ENCODE results near the gene OR4D9. TPM values are rescaled to one million over a fixed set of nuclear protein-coding genes. Genes with fewer than 3 reads are reported as not detected.

OR4D9 gene
- total RNA-seq, 1 experiment from 2014 or later, result not detected

GRCh38 chr11:59550842-59551658, 39.7 kb downstream of the OR4D9 start:
- peak; percentile 89 for DNase-seq (ENCODE audit: low read depth)

- peak; percentile 71 for DNase-seq (ENCODE audit: low read depth)
Measured at GRCh38 chr11:59551659-59552521, 40.6 kb downstream of the OR4D9 start.

- no peak for DNase-seq (ENCODE audit: low read depth)
Measured at GRCh38 chr11:59552844-59553243, 41.5 kb downstream of the OR4D9 start.

GRCh38 chr11:59553323-59553722, 42.0 kb downstream of the OR4D9 start:
- DNase-seq (ENCODE audit: low read depth), result no peak

- DNase-seq (ENCODE audit: low read depth), result no peak
Measured at GRCh38 chr11:59555601-59556114, 44.3 kb downstream of the OR4D9 start.

- peak; percentile 87 for DNase-seq (ENCODE audit: low read depth)
Measured at GRCh38 chr11:59556115-59556916, 45.0 kb downstream of the OR4D9 start.

GRCh38 chr11:59556917-59557348, 45.6 kb downstream of the OR4D9 start:
- DNase-seq (ENCODE audit: low read depth), result peak; percentile 40

GRCh38 chr11:59558270-59558643, 46.9 kb downstream of the OR4D9 start:
- no peak for DNase-seq (ENCODE audit: low read depth)

- no peak for DNase-seq (ENCODE audit: low read depth)
Measured at GRCh38 chr11:59559886-59560285, 48.5 kb downstream of the OR4D9 start.

- DNase-seq (ENCODE audit: low read depth), result peak; percentile 84
Measured at GRCh38 chr11:59560290-59560701, 49.0 kb downstream of the OR4D9 start.

GRCh38 chr11:59560702-59561473, 49.5 kb downstream of the OR4D9 start:
- DNase-seq (ENCODE audit: low read depth), result peak; percentile 88

- DNase-seq (ENCODE audit: low read depth), result no peak
Measured at GRCh38 chr11:59562292-59562691, 51.0 kb downstream of the OR4D9 start.

Other genes starting within 250 kb of the OR4D9 start
- not detected in 2 replicates for gene OR5AN1, start 152.6 kb upstream of the OR4D9 start, total RNA-seq (2014; rRNA removed; shearing (Covaris generic))
- not detected in 2 replicates for gene OR5A2, start 85.1 kb upstream of the OR4D9 start, total RNA-seq (2014; rRNA removed; shearing (Covaris generic))
- gene OR5A1, start 75.1 kb upstream of the OR4D9 start, total RNA-seq (2014; rRNA removed; shearing (Covaris generic)), result not detected in 2 replicates
- gene OR4D6, start 54.6 kb upstream of the OR4D9 start, total RNA-seq (2014; rRNA removed; shearing (Covaris generic)), result not detected in 2 replicates
- not detected in 2 replicates for gene OR4D10, start 38.2 kb upstream of the OR4D9 start, total RNA-seq (2014; rRNA removed; shearing (Covaris generic))
- gene OR4D11, start 8.0 kb upstream of the OR4D9 start, total RNA-seq (2014; rRNA removed; shearing (Covaris generic)), result not detected in 2 replicates
- gene OSBP, start 104.2 kb downstream of the OR4D9 start, total RNA-seq (2014; rRNA removed; shearing (Covaris generic)), result 21.5 and 23.0 TPM in 2 replicates
- gene PATL1, start 157.5 kb downstream of the OR4D9 start, total RNA-seq (2014; rRNA removed; shearing (Covaris generic)), result 12.7 and 16.1 TPM in 2 replicates
- not detected in 2 replicates for gene OR10V1, start 202.3 kb downstream of the OR4D9 start, total RNA-seq (2014; rRNA removed; shearing (Covaris generic))
- gene STX3, start 243.8 kb downstream of the OR4D9 start, total RNA-seq (2014; rRNA removed; shearing (Covaris generic)), result 21.3 and 22.1 TPM in 2 replicates

All from Daoy (cell line).